ENCODE results near the gene C1orf21.
A peak's percentile ranks its signal among the peaks of the same experiment; 100 is the strongest.

Gene C1orf21

GRCh38 chr1:184387476-184388318 is 868 bp downstream of the C1orf21 start:
- DNase-seq (ENCODE audit: insufficient read length) (no peak), FAIRE-seq (no peak)
- TF ChIP-seq TAF1 (IDR thresholded peaks at IDR 0.05; ENCODE audit: borderline replicate concordance, low read depth, low read length) = no peak
- no peak for TF ChIP-seq POLR2AphosphoS5 (IDR thresholded peaks at IDR 0.05; ENCODE audit: low read depth, low read length)
- TF ChIP-seq POLR2A (IDR thresholded peaks at IDR 0.05; ENCODE audit: low read depth, low read length) = no peak

GRCh38 chr1:184388319-184388889 is 1.6 kb downstream of the C1orf21 start:
- no peak for TF ChIP-seq POLR2AphosphoS5 (IDR thresholded peaks at IDR 0.05; ENCODE audit: low read depth, low read length)
- no peak for TF ChIP-seq POLR2A (IDR thresholded peaks at IDR 0.05; ENCODE audit: low read depth, low read length)
- no peak for TF ChIP-seq TAF1 (IDR thresholded peaks at IDR 0.05; ENCODE audit: borderline replicate concordance, low read depth, low read length)
- DNase-seq (ENCODE audit: insufficient read length) = no peak

GRCh38 chr1:184388971-184389370 is 2.1 kb downstream of the C1orf21 start:
- FAIRE-seq (no peak), DNase-seq (ENCODE audit: insufficient read length) (no peak)
- TF ChIP-seq TAF1 (IDR thresholded peaks at IDR 0.05; ENCODE audit: borderline replicate concordance, low read depth, low read length) (no peak), POLR2AphosphoS5 (IDR thresholded peaks at IDR 0.05; ENCODE audit: low read depth, low read length) (no peak)

More at GRCh38 chr1:184388319-184388889, 1.6 kb downstream of the C1orf21 start:
- FAIRE-seq = no peak

GRCh38 chr1:184389446-184389845 is 2.6 kb downstream of the C1orf21 start:
- FAIRE-seq (no peak), DNase-seq (ENCODE audit: insufficient read length) (no peak)
- TF ChIP-seq POLR2A (IDR thresholded peaks at IDR 0.05; ENCODE audit: low read depth, low read length) (no peak), POLR2AphosphoS5 (IDR thresholded peaks at IDR 0.05; ENCODE audit: low read depth, low read length) (no peak), TAF1 (IDR thresholded peaks at IDR 0.05; ENCODE audit: borderline replicate concordance, low read depth, low read length) (no peak)

GRCh38 chr1:184390889-184391288 is 4.1 kb downstream of the C1orf21 start:
- FAIRE-seq (no peak), DNase-seq (ENCODE audit: insufficient read length) (no peak)
- no peak for TF ChIP-seq POLR2A (IDR thresholded peaks at IDR 0.05; ENCODE audit: low read depth, low read length)
- no peak for TF ChIP-seq TAF1 (IDR thresholded peaks at IDR 0.05; ENCODE audit: borderline replicate concordance, low read depth, low read length)
- no peak for TF ChIP-seq POLR2AphosphoS5 (IDR thresholded peaks at IDR 0.05; ENCODE audit: low read depth, low read length)

GRCh38 chr1:184392067-184392466 is 5.2 kb downstream of the C1orf21 start:
- TF ChIP-seq POLR2A (IDR thresholded peaks at IDR 0.05; ENCODE audit: low read depth, low read length) (no peak), POLR2AphosphoS5 (IDR thresholded peaks at IDR 0.05; ENCODE audit: low read depth, low read length) (no peak)
- no peak for DNase-seq (ENCODE audit: insufficient read length)
- no peak for FAIRE-seq

- TF ChIP-seq TAF1 (IDR thresholded peaks at IDR 0.05; ENCODE audit: borderline replicate concordance, low read depth, low read length) (no peak), POLR2AphosphoS5 (IDR thresholded peaks at IDR 0.05; ENCODE audit: low read depth, low read length) (no peak), POLR2A (IDR thresholded peaks at IDR 0.05; ENCODE audit: low read depth, low read length) (no peak)
- DNase-seq (ENCODE audit: insufficient read length) (no peak), FAIRE-seq (no peak)
Measured at GRCh38 chr1:184392779-184393522, 6.1 kb downstream of the C1orf21 start.

- FAIRE-seq (no peak), DNase-seq (ENCODE audit: insufficient read length) (no peak)
- no peak for TF ChIP-seq POLR2AphosphoS5 (IDR thresholded peaks at IDR 0.05; ENCODE audit: low read depth, low read length)
- no peak for TF ChIP-seq TAF1 (IDR thresholded peaks at IDR 0.05; ENCODE audit: borderline replicate concordance, low read depth, low read length)
- TF ChIP-seq POLR2A (IDR thresholded peaks at IDR 0.05; ENCODE audit: low read depth, low read length) = no peak
Measured at GRCh38 chr1:184393962-184394361, 7.1 kb downstream of the C1orf21 start.

- FAIRE-seq = no peak
- no peak for DNase-seq (ENCODE audit: insufficient read length)
Measured at GRCh38 chr1:184395370-184395769, 8.5 kb downstream of the C1orf21 start.

GRCh38 chr1:184395937-184396480 is 9.2 kb downstream of the C1orf21 start:
- DNase-seq (ENCODE audit: insufficient read length) (no peak), FAIRE-seq (no peak)
- TF ChIP-seq POLR2A (IDR thresholded peaks at IDR 0.05; ENCODE audit: low read depth, low read length) = no peak
- TF ChIP-seq TAF1 (IDR thresholded peaks at IDR 0.05; ENCODE audit: borderline replicate concordance, low read depth, low read length) = no peak
- no peak for TF ChIP-seq POLR2AphosphoS5 (IDR thresholded peaks at IDR 0.05; ENCODE audit: low read depth, low read length)

More at GRCh38 chr1:184395370-184395769, 8.5 kb downstream of the C1orf21 start:
- no peak for TF ChIP-seq POLR2A (IDR thresholded peaks at IDR 0.05; ENCODE audit: low read depth, low read length)
- no peak for TF ChIP-seq POLR2AphosphoS5 (IDR thresholded peaks at IDR 0.05; ENCODE audit: low read depth, low read length)
- no peak for TF ChIP-seq TAF1 (IDR thresholded peaks at IDR 0.05; ENCODE audit: borderline replicate concordance, low read depth, low read length)

- DNase-seq (ENCODE audit: insufficient read length) (no peak), FAIRE-seq (peak; percentile 81)
- TF ChIP-seq POLR2A (IDR thresholded peaks at IDR 0.05; ENCODE audit: low read depth, low read length) (no peak), TAF1 (IDR thresholded peaks at IDR 0.05; ENCODE audit: borderline replicate concordance, low read depth, low read length) (no peak), POLR2AphosphoS5 (IDR thresholded peaks at IDR 0.05; ENCODE audit: low read depth, low read length) (no peak)
Measured at GRCh38 chr1:184399192-184399847, 12.5 kb downstream of the C1orf21 start.
